AML-193 (cell line): ENCODE measurements around the gene DHRSX.
"Not testable (repeated sequence)": the region's sequence is repeated elsewhere in the genome, so short reads cannot be mapped to it uniquely, and the experiment has no call there.

Source experiments
- DNase-seq, 2 experiments: peaks; one replicate each; lab custom pipeline; 2025; lab: John Stamatoyannopoulos, UW

DHRSX gene

GRCh38 chrX:2519638-2520037 is 18.9 kb upstream of the DHRSX start:
- DNase-seq = not testable (repeated sequence)

GRCh38 chrX:2517055-2517454 is 16.3 kb upstream of the DHRSX start:
- DNase-seq = no peak

- no peak for DNase-seq
Measured at GRCh38 chrX:2516623-2517022, 15.8 kb upstream of the DHRSX start.

- DNase-seq = no peak
Measured at GRCh38 chrX:2514131-2514530, 13.4 kb upstream of the DHRSX start.

- no peak for DNase-seq
Measured at GRCh38 chrX:2513121-2513664, 12.4 kb upstream of the DHRSX start.

- no peak for DNase-seq
Measured at GRCh38 chrX:2512501-2512900, 11.7 kb upstream of the DHRSX start.

- DNase-seq = no peak
Measured at GRCh38 chrX:2511326-2511725, 10.6 kb upstream of the DHRSX start.

- DNase-seq = no peak
Measured at GRCh38 chrX:2508648-2509335, 8.0 kb upstream of the DHRSX start.

- no peak for DNase-seq
Measured at GRCh38 chrX:2507904-2508627, 7.3 kb upstream of the DHRSX start.

- no peak for DNase-seq
Measured at GRCh38 chrX:2507196-2507595, 6.4 kb upstream of the DHRSX start.

GRCh38 chrX:2505341-2505740 is 4.6 kb upstream of the DHRSX start:
- not testable (repeated sequence) for DNase-seq

GRCh38 chrX:2504706-2505332 is 4.0 kb upstream of the DHRSX start:
- DNase-seq = no peak

GRCh38 chrX:2503591-2504500 is 3.1 kb upstream of the DHRSX start:
- DNase-seq = no peak

GRCh38 chrX:2502668-2503519 is 2.1 kb upstream of the DHRSX start:
- no peak for DNase-seq

- DNase-seq = no peak
Measured at GRCh38 chrX:2502120-2502667, 1.4 kb upstream of the DHRSX start.

- no peak for DNase-seq
Measured at GRCh38 chrX:2501559-2502102, 855 bp upstream of the DHRSX start.

- no peak for DNase-seq
Measured at GRCh38 chrX:2500091-2500802, 529 bp downstream of the DHRSX start.

- no peak for DNase-seq
Measured at GRCh38 chrX:2499507-2499906, 1.3 kb downstream of the DHRSX start.

- DNase-seq = no peak
Measured at GRCh38 chrX:2498781-2499302, 1.9 kb downstream of the DHRSX start.
